ENCODE measurements around the gene MAS1L.

Gene MAS1L

DNA sequence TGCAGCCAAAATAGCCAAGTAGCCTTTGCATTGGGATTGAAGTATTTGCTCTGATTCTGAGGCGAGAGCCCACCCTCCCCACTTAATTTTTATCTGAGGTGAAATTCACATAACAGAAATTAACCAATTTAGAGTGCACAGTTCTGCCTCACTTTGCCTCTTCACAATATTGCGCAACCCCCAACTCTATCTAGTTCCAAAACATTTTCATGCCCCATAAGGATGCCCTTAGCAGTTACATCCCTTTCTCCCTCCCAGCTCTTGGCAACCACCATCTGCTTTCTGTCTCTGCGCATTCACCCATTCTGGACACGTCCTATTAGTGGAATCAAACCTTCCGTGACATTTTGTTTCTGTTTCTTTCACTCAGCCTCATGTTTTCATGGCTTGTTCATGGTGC, 9.0 kb downstream of the MAS1L start:
- TF ChIP-seq, protein P1, sequence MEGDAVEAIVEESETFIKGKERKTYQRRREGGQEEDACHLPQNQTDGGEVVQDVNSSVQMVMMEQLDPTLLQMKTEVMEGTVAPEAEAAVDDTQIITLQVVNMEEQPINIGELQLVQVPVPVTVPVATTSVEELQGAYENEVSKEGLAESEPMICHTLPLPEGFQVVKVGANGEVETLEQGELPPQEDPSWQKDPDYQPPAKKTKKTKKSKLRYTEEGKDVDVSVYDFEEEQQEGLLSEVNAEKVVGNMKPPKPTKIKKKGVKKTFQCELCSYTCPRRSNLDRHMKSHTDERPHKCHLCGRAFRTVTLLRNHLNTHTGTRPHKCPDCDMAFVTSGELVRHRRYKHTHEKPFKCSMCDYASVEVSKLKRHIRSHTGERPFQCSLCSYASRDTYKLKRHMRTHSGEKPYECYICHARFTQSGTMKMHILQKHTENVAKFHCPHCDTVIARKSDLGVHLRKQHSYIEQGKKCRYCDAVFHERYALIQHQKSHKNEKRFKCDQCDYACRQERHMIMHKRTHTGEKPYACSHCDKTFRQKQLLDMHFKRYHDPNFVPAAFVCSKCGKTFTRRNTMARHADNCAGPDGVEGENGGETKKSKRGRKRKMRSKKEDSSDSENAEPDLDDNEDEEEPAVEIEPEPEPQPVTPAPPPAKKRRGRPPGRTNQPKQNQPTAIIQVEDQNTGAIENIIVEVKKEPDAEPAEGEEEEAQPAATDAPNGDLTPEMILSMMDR (IDR thresholded peaks at IDR 0.05; ENCODE audit: low read depth, low read length, missing control alignments): no peak
- no peak for DNase-seq (ENCODE audit: extremely low read depth, low read depth)
- no peak overlapping the region for H3K4me3 ChIP-seq (replicated peaks; ENCODE audit: low read depth, low read length)

DNA sequence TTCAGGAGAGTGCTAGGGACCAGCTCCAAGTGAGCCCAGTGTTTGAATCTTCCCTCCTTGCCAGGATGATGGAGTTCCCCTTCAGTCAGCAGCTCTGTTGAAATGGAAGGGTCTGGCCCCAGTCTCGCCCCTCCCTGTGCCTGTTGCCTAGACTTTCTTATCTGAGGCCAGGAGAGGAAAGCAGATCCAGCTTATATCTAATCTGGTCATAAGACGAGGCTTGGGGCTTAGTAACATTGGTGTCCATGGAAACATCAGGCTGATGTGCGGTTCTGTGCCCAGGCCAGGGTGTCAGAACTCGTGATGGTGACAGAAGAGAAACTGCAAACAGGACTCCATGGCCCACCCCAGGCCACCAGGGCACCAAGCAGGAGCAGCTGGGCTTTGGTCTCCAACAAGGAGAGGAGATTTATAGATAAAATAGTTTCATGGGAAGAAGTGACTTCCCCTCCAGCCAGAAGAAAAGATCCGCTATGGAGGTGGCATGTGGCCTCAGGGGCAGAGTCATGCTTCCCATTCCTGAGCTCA, 9.8 kb downstream of the MAS1L start:
- H3K4me3 ChIP-seq (replicated peaks; ENCODE audit: low read depth, low read length): no peak overlapping the region
- DNase-seq (ENCODE audit: extremely low read depth, low read depth): no peak
- TF ChIP-seq, protein P1 (IDR thresholded peaks at IDR 0.05; ENCODE audit: low read depth, low read length, missing control alignments): no peak

DNA sequence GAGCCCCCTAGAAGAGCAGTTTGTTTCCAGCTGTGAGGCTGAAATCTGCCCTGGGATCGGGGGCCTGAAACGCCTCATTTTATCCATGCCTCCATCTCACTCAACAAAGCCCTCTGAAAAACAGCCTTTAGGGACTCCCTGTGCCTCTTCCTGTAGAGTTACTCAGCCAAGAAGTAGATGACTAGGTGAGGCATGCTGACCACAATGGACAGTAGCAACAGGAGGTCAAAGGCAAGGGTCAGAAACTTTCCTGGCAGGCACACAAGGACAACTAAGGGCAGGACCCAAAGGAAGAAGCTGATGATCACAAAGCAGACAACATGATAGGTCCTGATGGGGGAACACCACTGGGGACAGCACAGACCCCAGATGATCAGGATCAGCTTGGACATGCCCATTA, 12.8 kb downstream of the MAS1L start:
- H3K4me3 ChIP-seq (replicated peaks; ENCODE audit: low read depth, low read length): no peak overlapping the region
- no peak for DNase-seq (ENCODE audit: extremely low read depth, low read depth)
- TF ChIP-seq, protein P1 (IDR thresholded peaks at IDR 0.05; ENCODE audit: low read depth, low read length, missing control alignments): no peak

DNA sequence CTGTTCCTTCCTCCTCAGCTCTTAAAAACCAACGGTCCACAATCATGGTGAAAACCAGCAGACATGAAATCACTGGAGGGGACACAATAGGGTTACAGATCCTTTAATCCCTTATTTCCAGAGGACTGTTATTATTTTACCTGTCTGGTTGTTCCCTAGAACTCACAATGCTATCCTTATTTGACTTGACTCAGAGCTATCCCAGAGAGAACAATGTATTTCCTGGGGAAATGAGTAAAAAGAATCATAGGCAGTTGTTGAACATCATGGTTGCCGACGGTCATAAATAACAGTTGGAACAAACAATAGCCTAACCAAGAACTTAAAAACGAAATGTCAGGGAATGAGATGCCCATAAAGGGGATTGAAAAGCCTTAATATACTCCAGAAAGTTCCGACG, 21.5 kb downstream of the MAS1L start:
- TF ChIP-seq, protein P1 (IDR thresholded peaks at IDR 0.05; ENCODE audit: low read depth, low read length, missing control alignments): no peak
- no peak for DNase-seq (ENCODE audit: extremely low read depth, low read depth)
- no peak overlapping the region for H3K4me3 ChIP-seq (replicated peaks; ENCODE audit: low read depth, low read length)

DNA sequence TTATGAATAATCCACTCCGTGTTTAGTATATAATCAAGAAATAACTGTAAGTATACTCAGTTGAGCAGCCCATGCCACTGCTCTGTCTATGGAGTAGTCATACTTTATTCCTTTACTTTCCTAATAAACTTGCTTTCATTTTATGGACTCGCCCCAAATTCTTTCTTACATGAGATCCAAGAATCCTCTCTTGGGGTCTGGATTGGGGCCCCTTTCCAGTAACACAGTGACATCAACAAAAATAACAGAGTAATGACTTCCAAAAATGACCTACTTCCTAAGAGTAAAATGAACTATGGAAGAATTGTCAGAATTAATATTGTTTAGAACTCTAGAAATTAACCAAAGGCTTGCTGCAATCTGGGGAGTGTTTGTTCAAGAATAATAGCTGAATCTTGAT, 22.0 kb downstream of the MAS1L start:
- DNase-seq (ENCODE audit: extremely low read depth, low read depth): no peak
- H3K4me3 ChIP-seq (replicated peaks; ENCODE audit: low read depth, low read length): no peak overlapping the region
- TF ChIP-seq, protein P1 (IDR thresholded peaks at IDR 0.05; ENCODE audit: low read depth, low read length, missing control alignments): no peak

DNA sequence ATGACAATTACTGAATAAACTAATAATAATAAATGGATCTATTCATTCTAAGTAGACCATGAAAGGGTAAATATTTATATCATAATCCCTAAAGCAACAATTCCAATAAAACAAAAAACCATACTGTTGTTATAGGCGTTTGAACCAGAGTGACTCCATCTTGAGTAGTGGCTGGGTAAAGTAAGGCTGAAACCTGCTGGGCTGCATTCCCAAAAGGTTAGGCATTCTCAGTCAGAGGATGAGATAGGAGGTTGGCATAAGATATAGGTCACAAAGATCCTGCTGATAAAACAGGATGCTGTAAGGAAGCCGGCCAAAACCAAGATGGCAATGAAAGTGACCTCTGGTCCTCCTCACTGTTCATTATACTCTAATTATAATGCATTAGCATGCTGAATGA, 22.5 kb downstream of the MAS1L start:
- TF ChIP-seq, protein P1 (IDR thresholded peaks at IDR 0.05; ENCODE audit: low read depth, low read length, missing control alignments): no peak
- no peak overlapping the region for H3K4me3 ChIP-seq (replicated peaks; ENCODE audit: low read depth, low read length)
- DNase-seq (ENCODE audit: extremely low read depth, low read depth): no peak

DNA sequence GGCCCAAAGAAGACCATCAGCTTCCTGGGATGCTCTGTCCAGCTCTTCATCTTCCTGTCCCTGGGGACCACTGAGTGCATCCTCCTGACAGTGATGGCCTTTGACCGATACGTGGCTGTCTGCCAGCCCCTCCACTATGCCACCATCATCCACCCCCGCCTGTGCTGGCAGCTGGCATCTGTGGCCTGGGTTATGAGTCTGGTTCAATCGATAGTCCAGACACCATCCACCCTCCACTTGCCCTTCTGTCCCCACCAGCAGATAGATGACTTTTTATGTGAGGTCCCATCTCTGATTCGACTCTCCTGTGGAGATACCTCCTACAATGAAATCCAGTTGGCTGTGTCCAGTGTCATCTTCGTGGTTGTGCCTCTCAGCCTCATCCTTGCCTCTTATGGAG, 25.7 kb downstream of the MAS1L start:
- H3K4me3 ChIP-seq (replicated peaks; ENCODE audit: low read depth, low read length): no peak overlapping the region
- TF ChIP-seq, protein P1 (IDR thresholded peaks at IDR 0.05; ENCODE audit: low read depth, low read length, missing control alignments): no peak
- no peak for DNase-seq (ENCODE audit: extremely low read depth, low read depth)

All from HFF-Myc (cell line).